ENCODE data around the gene EMC9.
"Not testable (repeated sequence)": the region's sequence is repeated elsewhere in the genome, so short reads cannot be mapped to it uniquely, and the experiment has no call there.

The EMC9 gene

GRCh38 chr14:24108336-24108874, 33.0 kb downstream of the EMC9 start:
- no peak for DNase-seq (ENCODE audit: low read depth in 3 of 3)

DNA sequence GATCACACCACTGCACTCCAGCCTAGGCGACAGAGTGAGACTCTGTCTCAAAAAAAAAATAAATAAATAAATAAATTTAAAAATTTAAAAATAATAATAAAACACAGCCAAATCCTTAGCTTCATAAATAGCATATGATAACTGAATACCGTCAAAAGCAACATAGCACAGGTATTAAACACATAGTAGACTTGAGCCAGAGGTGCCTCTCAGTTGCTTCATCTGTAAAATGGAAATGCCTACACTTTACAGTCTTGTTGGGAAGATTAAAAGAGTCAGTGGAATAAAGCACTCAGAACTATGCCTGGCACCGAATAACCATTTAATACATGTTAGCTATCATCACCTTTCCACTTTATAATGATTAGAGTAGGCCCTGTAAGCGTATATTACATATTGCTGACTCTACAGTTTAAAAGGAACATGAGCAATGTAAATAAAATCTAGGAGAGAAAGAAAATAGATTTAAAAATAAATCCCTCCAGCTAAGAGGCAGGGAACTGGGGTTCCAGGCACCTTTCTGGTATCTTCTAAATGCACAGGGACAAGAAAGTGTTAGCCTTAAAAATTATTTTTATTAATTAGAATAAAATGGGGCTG, 34.6 kb downstream of the EMC9 start:
- DNase-seq (ENCODE audit: low read depth in 3 of 3) = no peak

- DNase-seq (ENCODE audit: low read depth in 3 of 3) = not testable (repeated sequence)
These were observed 35.7 kb downstream of the EMC9 start for GRCh38 chr14:24105609-24106239.

DNA sequence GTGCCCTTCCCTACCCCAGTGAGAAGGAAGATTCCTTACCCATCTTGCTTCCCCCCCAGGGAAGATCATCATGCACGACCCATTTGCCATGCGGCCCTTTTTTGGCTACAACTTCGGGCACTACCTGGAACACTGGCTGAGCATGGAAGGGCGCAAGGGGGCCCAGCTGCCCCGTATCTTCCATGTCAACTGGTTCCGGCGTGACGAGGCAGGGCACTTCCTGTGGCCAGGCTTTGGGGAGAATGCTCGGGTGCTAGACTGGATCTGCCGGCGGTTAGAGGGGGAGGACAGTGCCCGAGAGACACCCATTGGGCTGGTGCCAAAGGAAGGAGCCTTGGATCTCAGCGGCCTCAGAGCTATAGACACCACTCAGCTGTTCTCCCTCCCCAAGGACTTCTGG, 37.9 kb downstream of the EMC9 start:
- no peak for DNase-seq (ENCODE audit: low read depth in 3 of 3)

- DNase-seq (ENCODE audit: low read depth in 3 of 3) = no peak
These were observed 38.9 kb downstream of the EMC9 start for GRCh38 chr14:24102357-24103048.

DNA sequence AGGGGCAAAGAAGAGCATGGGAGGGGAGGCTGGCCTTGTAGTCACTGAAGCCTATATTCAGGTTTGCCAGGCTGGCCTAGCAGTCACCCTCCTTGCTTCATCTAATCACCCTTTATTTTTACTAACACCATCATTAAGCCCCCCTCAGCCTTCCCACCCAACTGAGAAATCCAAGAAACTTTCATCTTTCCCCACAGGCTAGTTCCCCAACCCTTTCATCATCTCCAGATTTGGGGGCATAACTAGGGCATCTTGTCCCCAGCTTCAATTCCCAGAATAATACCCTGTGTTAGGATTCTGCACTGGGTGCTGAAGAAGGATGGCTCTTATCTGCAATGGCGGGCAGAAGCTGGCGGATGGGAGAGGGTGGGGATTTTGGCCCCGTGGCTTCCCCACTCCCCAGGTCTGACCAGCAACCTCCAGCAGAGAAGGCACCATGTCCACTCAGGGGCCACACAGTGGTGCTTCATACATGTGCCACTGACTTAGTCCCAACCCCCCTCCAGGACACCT, 40.4 kb downstream of the EMC9 start:
- DNase-seq (ENCODE audit: low read depth in 3 of 3) = no peak

DNA sequence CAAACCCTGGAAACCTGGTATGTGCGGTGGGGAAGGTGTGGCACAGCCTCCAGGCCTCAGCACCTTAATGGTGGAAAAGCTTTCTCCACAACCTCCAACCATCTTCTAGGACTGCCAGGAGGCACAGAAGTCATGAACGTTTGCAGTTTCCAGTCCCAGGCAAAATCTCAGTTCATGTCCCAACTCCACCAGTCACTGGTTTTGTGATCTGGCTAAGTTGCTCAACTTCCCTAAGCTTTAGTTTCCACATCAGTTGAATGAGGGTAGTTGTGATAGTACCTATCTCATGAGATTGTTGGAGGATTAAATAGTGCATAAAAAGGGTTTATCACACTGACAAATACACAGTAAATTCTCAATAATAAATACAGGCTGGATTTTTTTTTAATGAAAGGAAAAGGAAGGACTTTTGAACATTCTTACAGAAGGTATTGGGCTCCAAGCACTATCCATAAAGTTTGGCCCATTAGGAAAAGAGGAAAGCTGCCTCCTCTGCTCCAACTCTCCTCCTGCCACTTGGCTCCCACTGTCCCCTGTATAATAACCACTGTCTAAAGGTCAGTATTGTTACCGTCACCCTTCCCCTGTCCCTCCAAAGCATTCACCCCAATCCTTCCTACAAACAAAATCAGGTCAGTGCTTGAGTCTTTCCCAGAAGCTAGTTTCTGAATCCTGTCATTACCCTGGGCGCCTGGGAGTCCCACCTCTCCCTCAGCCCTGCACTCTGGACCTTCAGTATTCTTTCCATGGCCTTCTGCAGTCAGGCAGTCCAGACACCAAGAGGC, 41.0 kb downstream of the EMC9 start:
- no peak for DNase-seq (ENCODE audit: low read depth in 3 of 3)

GRCh38 chr14:24098927-24099813, 42.2 kb downstream of the EMC9 start:
- DNase-seq (ENCODE audit: low read depth in 3 of 3) = no peak

- no peak for DNase-seq (ENCODE audit: low read depth in 3 of 3)
These were observed 43.0 kb downstream of the EMC9 start for GRCh38 chr14:24098229-24098926.

DNA sequence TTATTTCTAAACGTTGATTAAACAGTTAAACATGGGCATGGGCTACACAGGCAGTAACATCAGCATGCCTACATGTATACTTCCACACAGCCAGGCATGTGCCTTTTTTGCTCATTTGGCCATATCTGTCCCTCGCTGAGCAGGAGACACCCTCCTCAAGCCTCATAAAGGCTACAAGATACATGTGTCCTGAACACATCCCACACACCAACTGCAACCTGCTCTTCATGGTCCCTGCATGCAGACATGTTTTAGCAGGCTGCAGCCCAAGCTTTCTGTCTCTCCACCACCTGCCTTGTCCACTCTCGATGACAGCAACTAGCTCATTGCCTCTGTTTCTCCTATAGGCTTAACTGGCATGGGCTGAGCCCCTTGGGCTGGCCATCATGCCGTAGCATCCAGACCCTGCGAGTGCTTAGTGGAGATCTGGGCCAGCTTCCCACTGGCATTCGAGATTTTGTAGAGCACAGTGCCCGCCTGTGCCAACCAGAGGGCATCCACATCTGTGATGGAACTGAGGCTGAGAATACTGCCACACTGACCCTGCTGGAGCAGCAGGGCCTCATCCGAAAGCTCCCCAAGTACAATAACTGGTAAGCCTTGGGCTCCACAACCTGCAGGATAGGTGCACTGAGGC, 44.7 kb downstream of the EMC9 start:
- DNase-seq (ENCODE audit: low read depth in 3 of 3) = no peak

DNA sequence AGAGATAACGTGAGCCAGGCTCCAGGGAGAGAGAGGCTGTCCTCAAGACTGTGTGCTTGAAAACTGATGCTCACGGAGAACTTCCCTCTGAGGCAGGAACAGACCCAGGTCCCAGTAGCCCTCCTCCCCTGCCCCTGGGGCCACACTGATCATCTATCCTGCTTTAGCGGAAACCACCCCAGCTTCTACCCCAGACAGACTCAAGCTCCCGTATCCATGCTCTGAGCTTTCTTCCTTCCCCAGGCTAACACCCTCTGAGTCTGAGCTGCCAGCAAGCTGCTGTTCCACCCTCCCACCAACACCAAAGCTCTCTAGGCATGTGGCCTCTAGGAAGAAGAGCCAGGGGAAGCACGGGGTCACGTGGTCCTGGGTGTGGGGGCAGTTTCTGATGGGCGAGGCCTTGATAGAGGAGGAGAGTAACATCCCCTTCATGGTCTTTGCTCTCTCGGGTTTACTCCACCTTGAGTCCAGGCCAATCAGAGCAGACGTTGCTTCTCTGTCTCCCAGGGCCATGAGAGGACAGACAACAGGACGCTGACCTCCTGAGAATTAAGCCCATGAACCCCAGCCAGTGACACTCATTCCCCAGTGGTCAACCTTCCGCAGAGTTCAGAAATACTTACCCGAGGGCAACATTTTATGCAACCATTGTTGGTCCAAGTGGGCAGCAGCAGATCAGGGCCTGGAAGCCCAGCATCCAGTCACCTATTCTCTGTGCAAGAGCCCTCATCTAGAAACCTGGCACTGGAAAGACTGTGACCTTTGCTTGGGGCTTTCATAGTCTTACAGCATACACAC, 45.9 kb downstream of the EMC9 start:
- DNase-seq (ENCODE audit: low read depth in 3 of 3) = peak in 2 of 3 experiments; percentile 39 to 74

DNA sequence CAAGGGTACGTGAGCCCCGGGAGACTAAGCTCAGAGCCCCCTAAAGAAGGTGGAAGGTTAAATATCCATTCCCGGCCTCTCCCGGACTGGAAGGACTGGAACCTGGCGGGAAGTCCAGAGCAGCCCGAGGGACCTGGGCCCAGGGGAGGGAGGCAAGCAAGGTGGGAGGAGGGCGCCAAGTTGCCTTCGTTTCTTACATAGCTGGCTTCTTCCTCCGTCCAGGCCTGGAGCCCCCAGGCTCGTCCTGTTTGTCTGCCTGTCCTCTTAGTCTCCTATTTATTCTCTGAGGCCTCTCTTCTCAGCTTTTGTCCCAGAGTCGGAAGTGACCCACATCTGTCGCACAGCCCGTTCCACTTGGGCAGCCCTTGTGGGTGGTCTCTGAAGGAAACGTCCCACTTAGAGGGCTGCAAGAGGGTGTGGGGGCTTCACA, 46.5 kb downstream of the EMC9 start:
- DNase-seq (ENCODE audit: low read depth in 3 of 3) = peak in 1 of 3 experiments; percentile 9

GRCh38 chr14:24093901-24094840, 47.2 kb downstream of the EMC9 start, which contains the start of gene PCK2:
Gene PCK2 (plus strand): TSS chr14:24094311. CDS start chr14:24094406, 95 bp downstream.
- peak; percentile 68 to 94 (median 75) for DNase-seq (ENCODE audit: low read depth in 3 of 3)

DNA sequence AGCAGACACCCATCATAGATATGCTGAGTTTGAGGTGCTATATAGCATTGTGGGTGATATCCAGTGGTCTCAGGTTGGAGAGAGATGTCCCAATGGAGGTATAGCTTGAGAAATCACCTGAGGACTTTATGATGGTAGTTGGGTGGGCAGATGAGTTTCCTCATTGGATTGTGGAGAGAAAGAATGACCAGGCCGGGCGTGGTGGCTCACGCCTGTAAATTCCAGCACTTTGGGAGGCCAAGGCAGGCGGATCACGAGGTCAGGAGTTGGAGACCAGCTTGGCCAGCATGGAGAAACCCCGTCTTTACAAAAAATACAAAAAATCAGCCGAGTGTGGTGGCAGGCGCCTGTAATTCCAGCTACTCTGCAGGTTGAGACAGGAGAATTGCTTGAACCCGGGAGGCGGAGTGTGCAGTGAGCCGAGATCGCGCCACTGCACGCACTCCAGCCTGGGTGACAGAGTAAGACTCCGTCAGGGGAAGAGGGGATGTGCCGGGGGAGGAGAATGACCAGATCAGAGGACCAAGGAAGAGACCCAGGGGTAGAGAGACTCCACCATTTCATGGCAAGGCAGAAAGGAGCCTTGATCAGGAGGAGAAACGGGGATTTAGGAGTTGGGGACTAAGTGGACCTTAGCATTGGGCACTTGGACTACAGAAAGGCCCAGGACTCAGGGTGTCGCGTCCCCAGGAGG, 48.0 kb downstream of the EMC9 start:
- no peak for DNase-seq (ENCODE audit: low read depth in 3 of 3)

- DNase-seq (ENCODE audit: low read depth in 3 of 3) = no peak
These were observed 48.7 kb downstream of the EMC9 start for GRCh38 chr14:24092505-24093206.

DNA sequence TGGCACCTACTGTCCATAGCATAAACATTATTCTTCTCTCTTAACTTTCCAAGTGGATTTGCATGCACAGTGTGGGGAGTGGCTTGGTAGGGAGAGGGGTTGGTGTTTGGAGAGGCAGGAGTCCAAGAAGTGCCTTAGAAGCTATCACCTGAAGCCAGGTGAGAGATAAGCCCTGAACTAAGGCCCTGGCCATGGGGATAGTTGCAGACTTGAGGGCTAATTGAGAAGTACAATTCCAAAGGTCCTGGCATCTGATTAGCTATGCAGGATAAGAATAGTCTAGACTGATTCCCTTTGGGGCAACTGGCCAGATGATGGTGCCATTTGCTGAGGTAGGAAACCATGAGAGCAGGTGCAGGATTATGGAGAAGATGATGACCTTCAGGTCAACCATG, 49.3 kb downstream of the EMC9 start:
- no peak for DNase-seq (ENCODE audit: low read depth in 3 of 3)

Measured in stimulated activated CD4-positive, alpha-beta T cell treated with anti-CD3 and anti-CD28 coated beads, TNF-alpha, amount 100 ng/mL, for 24 hours (primary cell).